IMR-90 (cell line): Measurements from ENCODE around the gene NT5DC3. TPM values are rescaled to one million over a fixed set of nuclear protein-coding genes. Genes with fewer than 3 reads are reported as not detected.

Experiments used
- ATAC-seq: fragments of 200-7000 bp; cut with Tn5 transposase; 2 replicates; pipeline ENCODE4 v1.9.1; 2020; ENCODE audit warnings: low read depth, mild to moderate bottlenecking, moderate library complexity
- BruUV-seq: library from RNA; stranded (reverse); fragments of 400-500 nt; replicated peaks from 2 replicates; lab custom pipeline; 2021; lab: Mats Ljungman, UMichigan
- CTCF ChIA-PET: fragments of 300-600 bp; formaldehyde crosslinking; extraction: SDS; loops from one replicate; lab custom pipeline; 2021; ENCODE audit warnings: antibody characterized with exemption; lab: Yijun Ruan, JAX
- POLR2A ChIA-PET: fragments of 300-600 bp; sonication (Branson Sonifier 250); formaldehyde crosslinking; loops from one replicate; lab custom pipeline; 2022; ENCODE audit warnings: antibody characterized with exemption; ENCODE audit not compliant: unreplicated experiment; lab: Charles Lee
- DNase-seq: peaks from one replicate; pipeline ENCODE4 v3.0.0; 2013
- H2AFZ ChIP-seq: replicated peaks from 2 replicates; pipeline ENCODE3; 2013; ENCODE audit warnings: low read length, mild to moderate bottlenecking; ENCODE audit not compliant: poor library complexity
- H2AK5ac ChIP-seq: 2 replicates; pipeline ENCODE4 v1.6.1; 2013; ENCODE audit warnings: low read depth, low read length, inconsistent platforms
- H2AK9ac ChIP-seq: replicated peaks from 2 replicates; pipeline ENCODE3; 2013; ENCODE audit warnings: mild to moderate bottlenecking, low read depth, low read length, moderate library complexity; ENCODE audit not compliant: poor library complexity
- H2BK120ac ChIP-seq: 2 replicates; pipeline ENCODE4 v1.6.1; 2013; ENCODE audit warnings: low read depth, low read length, inconsistent platforms
- H2BK15ac ChIP-seq: 3 replicates; pipeline ENCODE4 v1.6.1; 2013; ENCODE audit warnings: low read depth, low read length, inconsistent platforms
- H2BK20ac ChIP-seq: 2 replicates; pipeline ENCODE4 v1.6.1; 2013; ENCODE audit warnings: low read depth, mild to moderate bottlenecking, inconsistent platforms, low read length, moderate library complexity
- H2BK5ac ChIP-seq: 2 replicates; pipeline ENCODE4 v1.6.1; 2013; ENCODE audit warnings: mild to moderate bottlenecking, low read depth, low read length, inconsistent platforms; ENCODE audit not compliant: poor library complexity, severe bottlenecking
- H3K14ac ChIP-seq: replicated peaks from 2 replicates; pipeline ENCODE4 v1.6.1; 2013; ENCODE audit warnings: low read depth, low read length, inconsistent platforms
- H3K18ac ChIP-seq: 2 replicates; pipeline ENCODE4 v1.6.1; 2013; ENCODE audit warnings: low read depth, low read length, control low read depth
- H3K23ac ChIP-seq: 2 replicates; pipeline ENCODE4 v1.6.1; 2013; ENCODE audit warnings: low read depth, low read length, inconsistent platforms
- H3K27ac ChIP-seq: 2 replicates; pipeline ENCODE4 v1.5.1; 2013; ENCODE audit warnings: mild to moderate bottlenecking, control low read depth, low read length; ENCODE audit not compliant: insufficient read depth
- H3K27me3 ChIP-seq: 2 replicates; pipeline ENCODE4 v1.6.1; 2013; ENCODE audit warnings: low read length; ENCODE audit not compliant: control insufficient read depth, insufficient read depth
- H3K36me3 ChIP-seq: 2 replicates; pipeline ENCODE4 v1.6.1; 2013; ENCODE audit warnings: low read length, mixed read lengths; ENCODE audit not compliant: control insufficient read depth, insufficient read depth
- H3K4ac ChIP-seq: 2 replicates; pipeline ENCODE4 v1.6.1; 2013; ENCODE audit warnings: low read depth, low read length, inconsistent platforms
- H3K4me1 ChIP-seq: 2 replicates; pipeline ENCODE4 v1.6.1; 2013; ENCODE audit warnings: low read length, mixed read lengths; ENCODE audit not compliant: control insufficient read depth, insufficient read depth
- H3K4me2 ChIP-seq: 2 replicates; pipeline ENCODE4 v1.6.1; 2013; ENCODE audit warnings: low read depth, mild to moderate bottlenecking, control low read depth, low read length, moderate library complexity
- H3K4me3 ChIP-seq: 2 replicates; pipeline ENCODE4 v1.5.1; 2013; ENCODE audit warnings: low read depth, mild to moderate bottlenecking, control low read depth, low read length, moderate library complexity; ENCODE audit not compliant: insufficient read depth
- H3K56ac ChIP-seq: 2 replicates; pipeline ENCODE4 v1.6.1; 2013; ENCODE audit warnings: low read length, inconsistent platforms; ENCODE audit not compliant: insufficient read depth; ENCODE audit errors: extremely low read depth
- H3K79me1 ChIP-seq, 2 experiments: 2 replicates each; pipeline ENCODE4 v1.6.1; 2013; ENCODE audit warnings: low read length in 2 of 2, inconsistent platforms in 1 of 2, low read depth in 1 of 2
- H3K9ac ChIP-seq: 2 replicates; pipeline ENCODE4 v1.6.1; 2013; ENCODE audit warnings: low read depth, low read length, control low read depth
- H3K9me1 ChIP-seq: 2 replicates; pipeline ENCODE4 v1.6.1; 2013; ENCODE audit warnings: low read length, inconsistent platforms; ENCODE audit not compliant: insufficient read depth
- H3K9me3 ChIP-seq: 2 replicates; pipeline ENCODE4 v1.6.1; 2013; ENCODE audit warnings: low read length; ENCODE audit not compliant: control insufficient read depth, insufficient read depth
- H4K20me1 ChIP-seq: 2 replicates; pipeline ENCODE4 v1.6.1; 2013; ENCODE audit warnings: low read length, inconsistent platforms; ENCODE audit not compliant: insufficient read depth
- H4K5ac ChIP-seq: 2 replicates; pipeline ENCODE4 v1.6.1; 2013; ENCODE audit warnings: mild to moderate bottlenecking, low read depth, low read length, control low read depth
- H4K8ac ChIP-seq, 2 experiments: 2 replicates each; pipeline ENCODE4 v1.6.1; 2013; ENCODE audit warnings: low read depth in 2 of 2, low read length in 2 of 2, control low read depth in 1 of 2, inconsistent platforms in 1 of 2
- H4K91ac ChIP-seq: 2 replicates; pipeline ENCODE4 v1.6.1; 2013; ENCODE audit warnings: low read depth, low read length, inconsistent platforms; ENCODE audit not compliant: insufficient read depth
- BHLHE40 ChIP-seq: fragments of 150-350 bp; IDR thresholded peaks from 2 replicates; pipeline ENCODE4 v1.6.1; 2016; ENCODE audit warnings: mild to moderate bottlenecking, low read depth, low read length
- CEBPB ChIP-seq: IDR thresholded peaks from 2 replicates; pipeline ENCODE4 v1.6.1; 2012; ENCODE audit warnings: low read depth, low read length, improper control_type of control experiment
- FOS ChIP-seq: fragments of 150-350 bp; IDR thresholded peaks from 2 replicates; pipeline ENCODE4 v1.6.1; 2016; ENCODE audit warnings: low read depth, low read length
- MXI1 ChIP-seq: IDR thresholded peaks from 2 replicates; pipeline ENCODE4 v1.6.1; 2012; ENCODE audit warnings: low read depth, mild to moderate bottlenecking, low read length, moderate library complexity, borderline replicate concordance
- POLR2A ChIP-seq: IDR thresholded peaks from 2 replicates; pipeline ENCODE4 v1.6.1; 2012; ENCODE audit warnings: mild to moderate bottlenecking, low read depth, low read length
- RCOR1 ChIP-seq: IDR thresholded peaks from 2 replicates; pipeline ENCODE4 v1.6.1; 2012; ENCODE audit warnings: mild to moderate bottlenecking, low read length, improper control_type of control experiment; ENCODE audit not compliant: insufficient replicate concordance
- WGBS, 2 experiments: methylation state at CpG; one replicate each; pipeline versions ENCODE4 v1.1.5 to v1.1.7; 2013; ENCODE audit warnings: missing lambda C conversion rate in 2 of 2; ENCODE audit not compliant: insufficient read length in 1 of 2; ENCODE audit errors: extremely low coverage in 2 of 2; 5-methylcytosine and 5-hydroxymethylcytosine counted together
- dilution Hi-C: fragments of 300-500 bp; cut with HindIII; formaldehyde crosslinking; loops from one replicate; pipeline ENCODE4 v1.14.3; 2018; ENCODE audit warnings: low sequenced_read_pairs; ENCODE audit not compliant: unreplicated experiment
- in situ Hi-C: fragments of 300-500 bp; cut with MboI; formaldehyde crosslinking; loops from 3 replicates; pipeline ENCODE4 v1.14.3; 2019; ENCODE audit warnings: low sequenced_read_pairs, inconsistent platforms, mixed read lengths
- intact Hi-C: fragments of 100-400 bp; cut with micrococcal nuclease; formaldehyde crosslinking; loops from 2 replicates; pipeline ENCODE4 v1.10.0; 2022
- polyA plus RNA-seq, 3 experiments: library from polyadenylated mRNA; depleted of rRNA; stranded (reverse); fragments of >200 nt; gene quantifications; 2 replicates each; pipeline ENCODE4 v1.2.3, GENCODE V29; 2012; ENCODE audit warnings: low replicate concordance in 1 of 3
- total RNA-seq: library from RNA; depleted of rRNA; stranded (reverse); fragments of >200 nt; gene quantifications from 2 replicates; pipeline ENCODE4 v1.2.3, GENCODE V29; 2012
- TF ChIP-seq, protein P1 (sequence below): fragments of 150-350 bp; IDR thresholded peaks from 2 replicates; pipeline ENCODE4 v1.6.1; 2016; ENCODE audit warnings: low read depth, mild to moderate bottlenecking, low read length, moderate library complexity, borderline replicate concordance

The NT5DC3 gene
- total and polyA plus RNA-seq, 2 of the 4 experiments (the other 2 are of a cell fraction): 7.3 to 17.6 TPM

DNA sequence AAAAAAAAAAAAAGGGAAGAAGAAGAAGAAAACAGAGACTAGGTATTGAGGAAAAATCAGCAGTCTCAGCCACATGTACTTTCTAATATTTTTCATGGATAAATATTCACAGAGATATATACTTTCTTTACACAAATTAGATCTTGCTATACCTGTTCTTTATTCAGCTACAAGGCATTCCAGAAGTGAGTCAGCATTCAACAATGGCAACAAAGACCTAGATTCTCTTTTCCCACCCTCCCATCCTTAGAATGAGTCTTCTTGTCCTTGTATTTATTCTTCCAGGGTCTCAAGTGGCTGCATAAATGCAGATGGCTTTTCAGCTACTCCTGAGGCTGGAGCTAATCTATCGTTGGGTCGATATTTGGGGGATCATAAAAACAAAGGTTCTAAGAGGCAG is 93.0 kb downstream of the NT5DC3 start:
- Histone ChIP-seq H3K18ac (no peak overlapping the region), H3K4ac (no peak overlapping the region), H2AK5ac (no peak overlapping the region), H4K8ac (no peak overlapping the region), H3K79me1 (no peaks in the 10 kb centered on the region), H4K91ac (no peak overlapping the region), H3K9ac (no peak overlapping the region), H3K36me3 (no peaks in the 10 kb centered on the region), H4K5ac (no peak overlapping the region), H2BK20ac (no peak overlapping the region), H4K20me1 (no peaks in the 10 kb centered on the region), H2BK5ac (no peak overlapping the region), H2BK120ac (no peak overlapping the region), H3K9me1 (no peaks in the 10 kb centered on the region), H3K14ac (no peak overlapping the region), H3K27me3 (no peaks in the 10 kb centered on the region), H2AK9ac (no peak overlapping the region), H3K23ac (no peak overlapping the region), H3K56ac (no peak overlapping the region), H2AFZ (no peak overlapping the region), H3K4me1 (no peaks in the 10 kb centered on the region), H3K27ac (no peak overlapping the region), H3K4me2 (no peak overlapping the region), H3K9me3 (no peaks in the 10 kb centered on the region), H3K4me3 (no peak overlapping the region), H2BK15ac (no peak overlapping the region)
- no TSS peak for BruUV-seq
- intact Hi-C loops (no loop called here), in situ Hi-C loops (no loop called here), dilution Hi-C loops (no loop called here)
- no peak for ATAC-seq
- no peak for TF ChIP-seq MXI1
- no peak for TF ChIP-seq RCOR1
- TF ChIP-seq POLR2A: no peak
- TF ChIP-seq, protein P1, sequence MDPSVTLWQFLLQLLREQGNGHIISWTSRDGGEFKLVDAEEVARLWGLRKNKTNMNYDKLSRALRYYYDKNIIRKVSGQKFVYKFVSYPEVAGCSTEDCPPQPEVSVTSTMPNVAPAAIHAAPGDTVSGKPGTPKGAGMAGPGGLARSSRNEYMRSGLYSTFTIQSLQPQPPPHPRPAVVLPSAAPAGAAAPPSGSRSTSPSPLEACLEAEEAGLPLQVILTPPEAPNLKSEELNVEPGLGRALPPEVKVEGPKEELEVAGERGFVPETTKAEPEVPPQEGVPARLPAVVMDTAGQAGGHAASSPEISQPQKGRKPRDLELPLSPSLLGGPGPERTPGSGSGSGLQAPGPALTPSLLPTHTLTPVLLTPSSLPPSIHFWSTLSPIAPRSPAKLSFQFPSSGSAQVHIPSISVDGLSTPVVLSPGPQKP: no peak
- TF ChIP-seq BHLHE40: no peak
- TF ChIP-seq CEBPB: no peak
- TF ChIP-seq FOS: no peak
- WGBS, 2 experiments: 92% methylated on average over 2 of the region's 2 CpGs; no CpG with 5 or more reads in 1 of the 2 experiments
- ChIA-PET CTCF (interaction anchor here (0.8 kb wide), 1 partner anchor 12 kb away, joined by 3 read pairs; no protein-coding TSS in a partner anchor), POLR2A (no interaction called here)
- no peak for DNase-seq
